Uterus (tissue), 2 donors: Measurements from ENCODE around the gene TXLNA.

Source experiments
- POLR2A ChIP-seq, 2 donors: fragments of 450-650 bp; IDR thresholded peaks; one replicate each; pipeline ENCODE4 v1.6.1; 2016; ENCODE audit warnings: antibody characterized with exemption in 2 of 2, mild to moderate bottlenecking in 1 of 2, moderate library complexity in 1 of 2
- TF ChIP-seq, protein P1 (sequence below), 4 experiments: fragments of 200-600 bp in 2 of 4; fragments of 450-650 bp in 2 of 4; sonication (generic) in 2 of 4; IDR thresholded peaks; one replicate each; pipeline ENCODE4 v1.5.1; 2016 to 2019; ENCODE audit warnings: antibody characterized with exemption in 4 of 4, mild to moderate bottlenecking in 2 of 4, moderate library complexity in 1 of 4

DNA sequence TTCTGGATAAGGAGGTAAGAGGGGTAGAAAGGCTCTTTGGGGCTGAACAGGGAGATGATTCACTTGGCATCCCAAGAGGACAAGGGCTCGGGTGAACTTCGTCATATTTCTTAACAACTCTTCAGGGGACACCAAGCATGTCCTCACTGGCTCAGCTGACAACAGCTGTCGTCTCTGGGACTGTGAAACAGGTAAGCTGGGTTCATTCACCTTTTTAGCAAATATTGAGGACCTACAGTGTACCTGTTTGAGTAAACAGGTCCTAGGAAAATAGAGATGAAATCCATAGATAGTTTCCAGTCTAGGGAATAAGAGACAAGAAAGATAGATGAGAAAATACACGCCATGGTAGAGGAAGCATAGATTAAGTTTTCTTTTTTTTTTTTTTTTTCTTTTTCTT lies 44.8 kb downstream of the TXLNA start:
- TF ChIP-seq, protein P1, sequence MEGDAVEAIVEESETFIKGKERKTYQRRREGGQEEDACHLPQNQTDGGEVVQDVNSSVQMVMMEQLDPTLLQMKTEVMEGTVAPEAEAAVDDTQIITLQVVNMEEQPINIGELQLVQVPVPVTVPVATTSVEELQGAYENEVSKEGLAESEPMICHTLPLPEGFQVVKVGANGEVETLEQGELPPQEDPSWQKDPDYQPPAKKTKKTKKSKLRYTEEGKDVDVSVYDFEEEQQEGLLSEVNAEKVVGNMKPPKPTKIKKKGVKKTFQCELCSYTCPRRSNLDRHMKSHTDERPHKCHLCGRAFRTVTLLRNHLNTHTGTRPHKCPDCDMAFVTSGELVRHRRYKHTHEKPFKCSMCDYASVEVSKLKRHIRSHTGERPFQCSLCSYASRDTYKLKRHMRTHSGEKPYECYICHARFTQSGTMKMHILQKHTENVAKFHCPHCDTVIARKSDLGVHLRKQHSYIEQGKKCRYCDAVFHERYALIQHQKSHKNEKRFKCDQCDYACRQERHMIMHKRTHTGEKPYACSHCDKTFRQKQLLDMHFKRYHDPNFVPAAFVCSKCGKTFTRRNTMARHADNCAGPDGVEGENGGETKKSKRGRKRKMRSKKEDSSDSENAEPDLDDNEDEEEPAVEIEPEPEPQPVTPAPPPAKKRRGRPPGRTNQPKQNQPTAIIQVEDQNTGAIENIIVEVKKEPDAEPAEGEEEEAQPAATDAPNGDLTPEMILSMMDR (IDR thresholded peaks at IDR 0.05) = no peak
- no peak for TF ChIP-seq POLR2A (IDR thresholded peaks at IDR 0.05)
